Measurements from ENCODE around the gene CDC40.
"Not testable (repeated sequence)": the region's sequence is repeated elsewhere in the genome, so short reads cannot be mapped to it uniquely, and the experiment has no call there.

CDC40 gene

GRCh38 chr6:110272781-110273180 lies 92.6 kb downstream of the CDC40 start:
- not testable (repeated sequence) for DNase-seq

- no peak for DNase-seq
Observed at GRCh38 chr6:110277100-110277665, 97.0 kb downstream of the CDC40 start.

Measured in GDM1 (cell line).